Measurements from ENCODE around the gene C10orf120.

Gene C10orf120

GRCh38 chr10:122659651-122660050 lies 40.0 kb downstream of the C10orf120 start:
- no peak for TF ChIP-seq CTCF (IDR thresholded peaks at IDR 0.05; ENCODE audit: insufficient read depth, low read length)
- TF ChIP-seq GABPA (IDR thresholded peaks at IDR 0.05; ENCODE audit: low read depth): no peak
- no peak for TF ChIP-seq REST (IDR thresholded peaks at IDR 0.05; ENCODE audit: insufficient replicate concordance, low read depth)
- TF ChIP-seq SPI1 (IDR thresholded peaks at IDR 0.05; ENCODE audit: borderline replicate concordance, low read depth): no peak
- no peak for TF ChIP-seq POLR2AphosphoS5 (IDR thresholded peaks at IDR 0.05; ENCODE audit: low read depth)
- Histone ChIP-seq H3K27ac (replicated peaks) (no peak overlapping the region), H3K27me3 (ENCODE audit: insufficient read depth, poor library complexity, severe bottlenecking) (peaks cover 3% of the 10 kb centered on the region), H3K4me3 (replicated peaks; ENCODE audit: insufficient read depth, low read length) (no peak overlapping the region)
- DNase-seq (ENCODE audit: low read depth in 1 of 2, low spot score in 1 of 2): no peak

GRCh38 chr10:122659126-122659525 lies 40.5 kb downstream of the C10orf120 start:
- no peak for TF ChIP-seq REST (IDR thresholded peaks at IDR 0.05; ENCODE audit: insufficient replicate concordance, low read depth)
- TF ChIP-seq CTCF (IDR thresholded peaks at IDR 0.05; ENCODE audit: insufficient read depth, low read length): no peak
- TF ChIP-seq SPI1 (IDR thresholded peaks at IDR 0.05; ENCODE audit: borderline replicate concordance, low read depth): no peak
- TF ChIP-seq GABPA (IDR thresholded peaks at IDR 0.05; ENCODE audit: low read depth): no peak
- TF ChIP-seq POLR2AphosphoS5 (IDR thresholded peaks at IDR 0.05; ENCODE audit: low read depth): no peak
- H3K27me3 ChIP-seq (ENCODE audit: insufficient read depth, poor library complexity, severe bottlenecking): peaks cover 3% of the 10 kb centered on the region

GRCh38 chr10:122658356-122659049 lies 41.1 kb downstream of the C10orf120 start:
- TF ChIP-seq REST (IDR thresholded peaks at IDR 0.05; ENCODE audit: insufficient replicate concordance, low read depth) (no peak), POLR2AphosphoS5 (IDR thresholded peaks at IDR 0.05; ENCODE audit: low read depth) (no peak), CTCF (IDR thresholded peaks at IDR 0.05; ENCODE audit: insufficient read depth, low read length) (no peak), SPI1 (IDR thresholded peaks at IDR 0.05; ENCODE audit: borderline replicate concordance, low read depth) (no peak), GABPA (IDR thresholded peaks at IDR 0.05; ENCODE audit: low read depth) (no peak)
- DNase-seq (ENCODE audit: low read depth in 1 of 2, low spot score in 1 of 2): no peak
- Histone ChIP-seq H3K27ac (replicated peaks) (no peak overlapping the region), H3K27me3 (ENCODE audit: insufficient read depth, poor library complexity, severe bottlenecking) (peaks cover 3% of the 10 kb centered on the region), H3K4me3 (replicated peaks; ENCODE audit: insufficient read depth, low read length) (no peak overlapping the region)

More at GRCh38 chr10:122659126-122659525, 40.5 kb downstream of the C10orf120 start:
- H3K27ac ChIP-seq (replicated peaks): no peak overlapping the region
- DNase-seq (ENCODE audit: low read depth in 1 of 2, low spot score in 1 of 2): no peak
- no peak overlapping the region for H3K4me3 ChIP-seq (replicated peaks; ENCODE audit: insufficient read depth, low read length)
